ENCODE data around the gene UBE2Q2.

Gene UBE2Q2

GRCh38 chr15:75809986-75810750 is 33.1 kb upstream of the UBE2Q2 start:
- TF ChIP-seq ZFX (IDR thresholded peaks at IDR 0.05; ENCODE audit: borderline replicate concordance) (no peak), CTCF (IDR thresholded peaks at IDR 0.05) (peak; percentile 78)
- no peak overlapping the region for H3K27ac ChIP-seq

GRCh38 chr15:75810874-75811498 is 32.3 kb upstream of the UBE2Q2 start:
- TF ChIP-seq CTCF (IDR thresholded peaks at IDR 0.05) = no peak
- TF ChIP-seq ZFX (IDR thresholded peaks at IDR 0.05; ENCODE audit: borderline replicate concordance) = no peak
- no peak overlapping the region for H3K27ac ChIP-seq

DNA sequence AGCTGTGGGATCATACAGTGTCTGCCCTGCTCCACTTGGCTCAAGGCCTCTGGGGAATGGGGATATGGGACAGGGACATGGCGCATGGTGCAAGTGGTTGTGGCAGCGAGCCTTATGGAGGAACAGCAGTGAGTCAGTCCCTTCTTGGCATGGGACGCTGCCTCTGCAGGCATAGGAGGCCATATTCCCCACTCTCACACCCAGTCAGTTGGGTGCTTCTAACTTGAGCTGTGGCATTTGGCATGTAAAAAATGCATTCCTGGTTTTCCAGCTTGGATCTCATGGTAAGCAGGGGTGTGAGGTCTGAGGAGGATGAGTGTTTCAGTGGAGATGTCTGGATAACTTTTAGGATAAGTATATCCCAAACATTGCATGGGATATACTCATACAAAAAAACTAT is 31.6 kb upstream of the UBE2Q2 start:
- H3K27ac ChIP-seq = no peak overlapping the region
- TF ChIP-seq ZFX (IDR thresholded peaks at IDR 0.05; ENCODE audit: borderline replicate concordance) (no peak), CTCF (IDR thresholded peaks at IDR 0.05) (no peak)

- no peak overlapping the region for H3K27ac ChIP-seq
- TF ChIP-seq CTCF (IDR thresholded peaks at IDR 0.05) (no peak), ZFX (IDR thresholded peaks at IDR 0.05; ENCODE audit: borderline replicate concordance) (no peak)
These were observed 28.5 kb upstream of the UBE2Q2 start for GRCh38 chr15:75814794-75815193.

DNA sequence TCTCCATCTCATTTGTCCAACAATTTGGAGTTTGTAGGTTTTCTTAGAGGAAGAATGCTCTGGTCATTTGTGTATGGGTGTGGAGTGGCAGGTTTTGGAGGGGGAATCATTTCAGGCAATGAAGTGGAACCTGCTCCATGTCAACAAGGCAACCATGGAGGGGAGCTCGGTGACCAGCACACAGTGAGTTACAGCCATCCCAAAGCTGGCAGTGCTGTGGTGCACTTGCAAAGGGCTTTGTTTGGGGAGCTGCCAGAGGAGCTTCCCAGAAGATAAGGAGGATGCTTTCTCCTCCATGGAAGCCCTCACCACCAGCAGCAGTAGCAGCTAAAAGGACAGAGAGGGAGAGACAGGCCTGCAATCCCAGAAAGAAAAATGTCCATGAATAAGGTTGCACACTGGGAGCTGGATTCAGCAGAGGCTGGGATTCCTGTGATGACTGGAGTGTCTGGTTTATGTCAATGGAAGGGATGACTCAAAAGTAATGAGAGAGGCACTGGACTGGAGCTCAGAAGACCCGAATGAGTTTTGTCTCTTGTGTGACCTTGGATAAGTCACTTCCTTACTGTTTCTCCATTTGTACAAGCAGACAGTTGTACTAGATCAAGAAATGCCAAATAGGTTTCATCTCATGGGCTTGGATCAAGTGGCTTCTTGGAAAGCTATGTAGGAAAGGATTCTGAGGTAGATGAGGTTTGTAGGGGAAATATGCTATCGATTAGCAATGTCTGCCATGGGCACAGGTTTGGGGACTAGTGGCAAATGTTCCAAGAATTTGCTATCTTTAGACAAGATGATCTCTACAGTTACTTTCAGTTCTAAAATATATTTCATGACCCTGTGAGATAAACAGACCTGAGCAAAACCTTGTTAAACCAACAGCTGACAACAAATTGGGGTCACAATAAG is 27.2 kb upstream of the UBE2Q2 start:
- TF ChIP-seq ZFX (IDR thresholded peaks at IDR 0.05; ENCODE audit: borderline replicate concordance) (no peak), CTCF (IDR thresholded peaks at IDR 0.05) (no peak)
- H3K27ac ChIP-seq = no peak overlapping the region

- H3K27ac ChIP-seq = no peak overlapping the region
- TF ChIP-seq ZFX (IDR thresholded peaks at IDR 0.05; ENCODE audit: borderline replicate concordance) (no peak), CTCF (IDR thresholded peaks at IDR 0.05) (no peak)
These were observed 25.9 kb upstream of the UBE2Q2 start for GRCh38 chr15:75817138-75817935.

All from 22Rv1 (cell line).